MG63 (cell line): ENCODE data around the gene NCCRP1. TPM values are rescaled to one million over a fixed set of nuclear protein-coding genes. Genes with fewer than 3 reads are reported as not detected.

Experiments used
- DNase-seq: peaks from one replicate; pipeline ENCODE4 v3.0.0-alpha.2; 2020
- H3K27me3 ChIP-seq: fragments of 250-450 bp; sonication (Bioruptor Pico); 2 replicates; pipeline ENCODE4 v1.5.1; 2020; ENCODE audit warnings: mild to moderate bottlenecking, moderate library complexity
- H3K36me3 ChIP-seq: fragments of 250-450 bp; sonication (Bioruptor Pico); 2 replicates; pipeline ENCODE4 v1.5.1; 2020; ENCODE audit warnings: mild to moderate bottlenecking, moderate library complexity
- H3K4me3 ChIP-seq: fragments of 250-450 bp; sonication (Bioruptor Pico); 2 replicates; pipeline ENCODE4 v1.5.1; 2020; ENCODE audit warnings: mild to moderate bottlenecking, moderate library complexity
- H3K9me3 ChIP-seq: fragments of 250-450 bp; sonication (Bioruptor Pico); 2 replicates; pipeline ENCODE4 v1.5.1; 2020; ENCODE audit warnings: mild to moderate bottlenecking, moderate library complexity
- total RNA-seq: library from RNA; depleted of rRNA; stranded (reverse); fragments of >200 nt; shearing (Covaris generic); gene quantifications from 2 replicates; pipeline ENCODE4 v1.2.3, GENCODE V29; 2014; ENCODE audit warnings: low replicate concordance

Gene NCCRP1
- total RNA-seq, 1 experiment from 2014 or later, result not detected

DNA sequence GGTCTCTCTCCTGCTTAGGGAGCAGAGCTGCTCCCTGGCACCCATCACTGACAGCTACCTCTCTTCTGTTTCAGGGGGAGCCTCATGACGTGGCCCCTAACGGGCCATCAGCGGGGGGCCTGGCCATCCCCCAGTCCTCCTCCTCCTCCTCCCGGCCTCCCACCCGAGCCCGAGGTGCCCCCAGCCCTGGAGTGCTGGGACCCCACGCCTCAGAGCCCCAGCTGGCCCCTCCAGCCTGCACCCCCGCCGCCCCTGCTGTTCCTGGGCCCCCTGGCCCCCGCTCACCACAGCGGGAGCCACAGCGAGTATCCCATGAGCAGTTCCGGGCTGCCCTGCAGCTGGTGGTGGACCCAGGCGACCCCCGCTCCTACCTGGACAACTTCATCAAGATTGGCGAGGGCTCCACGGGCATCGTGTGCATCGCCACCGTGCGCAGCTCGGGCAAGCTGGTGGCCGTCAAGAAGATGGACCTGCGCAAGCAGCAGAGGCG lies 23.2 kb upstream of the NCCRP1 start:
- Histone ChIP-seq H3K36me3 (peaks cover 30% of the 10 kb centered on the region), H3K9me3 (no peaks in the 10 kb centered on the region), H3K4me3 (no peak overlapping the region), H3K27me3 (no peaks in the 10 kb centered on the region)
- no peak for DNase-seq

DNA sequence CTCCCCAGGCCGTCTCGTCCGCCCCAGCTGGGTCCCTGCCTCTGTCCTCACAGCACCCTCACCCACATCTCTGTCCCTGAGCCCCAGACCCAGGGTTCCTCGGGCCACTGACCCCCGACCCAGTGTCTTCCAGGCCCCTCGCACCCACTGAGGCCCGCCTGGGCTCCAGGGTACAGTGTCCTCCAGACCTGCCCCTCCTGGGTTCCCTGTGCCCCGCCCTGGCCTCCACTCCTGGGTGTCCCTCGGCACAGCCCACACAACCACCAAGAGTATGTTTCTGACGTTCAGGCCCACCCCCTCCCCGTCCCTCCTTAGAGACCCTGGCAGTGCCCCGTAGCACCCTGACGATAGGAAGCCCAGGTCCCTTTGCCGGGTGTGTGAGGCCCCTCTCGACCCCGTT lies 22.6 kb upstream of the NCCRP1 start:
- H3K27me3 ChIP-seq, result no peaks in the 10 kb centered on the region
- no peak overlapping the region for H3K4me3 ChIP-seq
- peaks cover 30% of the 10 kb centered on the region for H3K36me3 ChIP-seq
- H3K9me3 ChIP-seq, result no peaks in the 10 kb centered on the region
- no peak for DNase-seq

DNA sequence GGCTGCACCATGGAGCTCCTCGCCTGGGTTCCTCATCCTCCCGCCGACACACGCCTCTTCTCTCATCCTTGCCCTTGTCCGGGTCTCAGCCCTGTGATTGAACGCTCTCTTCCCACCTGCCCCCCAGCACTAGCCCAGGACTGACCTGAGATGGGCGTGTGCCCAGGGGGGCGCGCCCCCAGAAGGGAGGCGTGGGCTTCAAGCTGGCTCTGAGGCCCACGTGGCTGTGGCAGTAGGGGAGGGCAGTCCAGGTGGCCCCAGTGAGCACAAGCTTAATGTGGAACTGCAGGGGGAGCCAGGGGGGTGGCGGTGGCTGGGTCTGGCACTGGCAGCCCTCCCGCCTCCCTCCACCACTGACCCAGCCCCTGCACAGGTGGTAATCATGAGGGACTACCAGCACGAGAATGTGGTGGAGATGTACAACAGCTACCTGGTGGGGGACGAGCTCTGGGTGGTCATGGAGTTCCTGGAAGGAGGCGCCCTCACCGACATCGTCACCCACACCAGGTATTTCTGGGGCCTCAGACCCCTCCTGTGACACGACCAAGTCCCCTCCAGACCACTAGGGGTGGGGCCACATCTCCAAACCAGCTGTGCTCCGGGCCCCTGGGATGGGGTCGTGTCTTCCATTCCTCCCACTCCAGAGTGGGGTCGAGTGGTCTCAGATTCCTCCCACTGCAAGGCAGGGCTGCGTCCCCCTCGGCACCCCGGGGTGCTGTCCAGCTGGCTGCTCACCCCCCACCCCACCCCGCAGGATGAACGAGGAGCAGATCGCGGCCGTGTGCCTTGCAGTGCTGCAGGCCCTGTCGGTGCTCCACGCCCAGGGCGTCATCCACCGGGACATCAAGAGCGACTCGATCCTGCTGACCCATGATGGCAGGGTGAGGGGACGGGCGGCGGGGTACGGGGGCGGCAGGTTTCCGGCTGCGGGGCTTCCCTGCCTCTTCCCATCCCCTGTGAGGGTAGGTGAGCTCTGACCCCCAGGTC lies 21.9 kb upstream of the NCCRP1 start:
- no peaks in the 10 kb centered on the region for H3K9me3 ChIP-seq

DNA sequence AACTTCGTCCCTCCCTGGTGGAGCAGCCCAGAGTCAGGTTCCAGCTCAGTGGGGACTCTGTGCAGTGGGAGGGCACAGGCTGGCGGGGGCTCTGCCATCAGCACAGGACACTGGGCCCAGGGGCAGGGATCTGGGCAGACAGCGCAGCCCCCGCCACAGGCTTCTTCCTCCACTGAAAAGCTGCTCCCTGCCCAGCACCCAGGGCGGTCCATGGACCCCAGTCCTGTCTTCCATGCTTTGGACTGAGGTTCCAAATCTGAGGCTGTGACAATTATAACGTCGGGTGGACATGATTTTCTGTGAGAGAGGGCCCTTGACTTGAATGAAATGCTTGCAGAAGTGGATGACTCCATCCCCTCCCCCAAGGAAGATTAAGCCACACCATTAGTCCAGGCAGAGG lies 21.2 kb upstream of the NCCRP1 start:
- no peak for DNase-seq
- Histone ChIP-seq H3K4me3 (no peak overlapping the region), H3K27me3 (no peaks in the 10 kb centered on the region), H3K36me3 (peaks cover 31% of the 10 kb centered on the region), H3K9me3 (no peaks in the 10 kb centered on the region)

More for the DNA sequence above, 21.9 kb upstream of the NCCRP1 start:
- H3K27me3 ChIP-seq, result no peaks in the 10 kb centered on the region
- no peak for DNase-seq
- H3K36me3 ChIP-seq, result peaks cover 30% of the 10 kb centered on the region
- H3K4me3 ChIP-seq, result no peak overlapping the region

DNA sequence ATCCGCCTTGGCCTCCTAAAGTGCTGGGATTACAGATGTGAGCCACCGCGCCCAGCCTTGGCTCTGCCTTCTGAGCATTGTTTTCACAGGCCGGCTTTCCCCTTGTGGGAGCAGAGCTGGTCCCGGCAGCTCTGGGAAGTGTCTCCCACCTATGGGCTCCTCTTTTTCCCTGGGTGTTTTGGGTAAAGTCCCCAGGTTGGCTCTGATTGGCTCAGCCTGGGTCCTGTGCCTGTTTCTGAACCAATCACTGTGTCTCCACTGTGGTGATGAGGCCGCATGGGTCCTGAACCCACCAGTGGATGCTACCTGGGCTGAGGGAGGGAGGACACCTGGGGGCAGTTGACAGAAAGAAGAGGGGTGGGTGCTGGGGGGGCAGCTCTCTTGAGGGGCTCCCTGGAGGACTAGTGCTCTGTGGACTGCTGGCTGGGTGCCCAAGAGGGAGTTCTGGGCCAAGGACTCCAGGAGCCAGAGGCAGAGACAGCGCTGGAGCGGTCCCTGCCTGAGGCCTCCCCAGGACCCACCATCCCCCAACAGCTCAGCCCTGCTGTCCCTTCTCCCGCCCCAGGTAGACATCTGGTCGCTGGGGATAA lies 19.6 kb upstream of the NCCRP1 start:
- Histone ChIP-seq H3K27me3 (no peaks in the 10 kb centered on the region), H3K36me3 (peaks cover 35% of the 10 kb centered on the region), H3K4me3 (no peak overlapping the region), H3K9me3 (no peaks in the 10 kb centered on the region)
- no peak for DNase-seq

DNA sequence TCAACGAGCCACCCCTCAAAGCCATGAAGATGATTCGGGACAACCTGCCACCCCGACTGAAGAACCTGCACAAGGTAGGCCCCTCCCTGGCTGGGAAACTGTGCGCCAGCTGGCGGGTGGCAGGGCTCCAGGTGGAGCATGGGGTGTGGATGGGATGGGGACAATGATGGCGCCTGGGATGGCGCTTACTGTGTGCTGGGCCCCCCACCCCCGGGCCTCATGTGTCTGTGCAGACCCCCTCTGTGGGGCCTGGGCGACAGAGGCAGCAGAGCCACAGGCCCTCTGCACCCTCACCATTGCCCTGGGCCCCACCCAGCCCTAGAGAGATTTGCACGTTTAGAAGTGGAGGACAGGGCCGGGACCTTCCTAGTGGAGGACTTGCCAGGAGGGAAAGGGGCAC lies 19.0 kb upstream of the NCCRP1 start:
- H3K9me3 ChIP-seq, result no peaks in the 10 kb centered on the region
- H3K4me3 ChIP-seq, result no peak overlapping the region
- no peaks in the 10 kb centered on the region for H3K27me3 ChIP-seq
- no peak for DNase-seq
- peaks cover 32% of the 10 kb centered on the region for H3K36me3 ChIP-seq

DNA sequence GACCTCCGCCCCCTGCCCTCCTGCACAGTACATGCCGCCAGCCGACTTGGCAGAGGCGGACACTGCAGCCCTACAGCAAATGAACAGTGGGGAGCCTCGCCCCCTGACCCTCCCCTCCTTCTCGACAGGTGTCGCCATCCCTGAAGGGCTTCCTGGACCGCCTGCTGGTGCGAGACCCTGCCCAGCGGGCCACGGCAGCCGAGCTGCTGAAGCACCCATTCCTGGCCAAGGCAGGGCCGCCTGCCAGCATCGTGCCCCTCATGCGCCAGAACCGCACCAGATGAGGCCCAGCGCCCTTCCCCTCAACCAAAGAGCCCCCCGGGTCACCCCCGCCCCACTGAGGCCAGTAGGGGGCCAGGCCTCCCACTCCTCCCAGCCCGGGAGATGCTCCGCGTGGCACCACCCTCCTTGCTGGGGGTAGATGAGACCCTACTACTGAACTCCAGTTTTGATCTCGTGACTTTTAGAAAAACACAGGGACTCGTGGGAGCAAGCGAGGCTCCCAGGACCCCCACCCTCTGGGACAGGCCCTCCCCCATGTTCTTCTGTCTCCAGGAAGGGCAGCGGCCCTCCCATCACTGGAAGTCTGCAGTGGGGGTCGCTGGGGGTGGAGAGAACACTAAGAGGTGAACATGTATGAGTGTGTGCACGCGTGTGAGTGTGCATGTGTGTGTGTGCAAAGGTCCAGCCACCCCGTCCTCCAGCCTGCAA lies 18.3 kb upstream of the NCCRP1 start:
- no peaks in the 10 kb centered on the region for H3K9me3 ChIP-seq
- H3K27me3 ChIP-seq, result no peaks in the 10 kb centered on the region
- H3K4me3 ChIP-seq, result no peak overlapping the region
- peaks cover 29% of the 10 kb centered on the region for H3K36me3 ChIP-seq
- DNase-seq, result no peak

DNA sequence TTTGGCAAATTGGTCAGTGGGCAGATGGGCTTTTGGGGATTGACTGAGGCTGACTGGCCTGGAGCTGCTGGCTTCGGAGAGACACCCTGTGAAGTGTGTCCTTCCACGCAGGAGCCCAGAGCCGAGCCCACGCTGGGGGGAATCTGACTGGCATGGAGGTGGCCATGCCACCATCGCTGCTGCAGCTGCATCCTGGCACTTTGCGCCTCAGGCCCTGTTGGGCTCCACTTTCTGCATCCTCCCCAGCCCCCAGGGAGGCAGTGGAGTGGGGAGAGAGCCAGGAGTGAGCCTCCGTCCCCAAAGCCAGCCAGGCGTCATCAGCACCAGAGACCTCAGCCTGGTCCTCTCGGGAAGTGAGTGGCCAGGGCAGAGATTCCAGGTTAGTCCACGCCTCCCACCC lies 17.0 kb upstream of the NCCRP1 start:
- Histone ChIP-seq H3K4me3 (no peak overlapping the region), H3K9me3 (no peaks in the 10 kb centered on the region), H3K36me3 (peaks cover 29% of the 10 kb centered on the region), H3K27me3 (no peaks in the 10 kb centered on the region)
- DNase-seq, result no peak

DNA sequence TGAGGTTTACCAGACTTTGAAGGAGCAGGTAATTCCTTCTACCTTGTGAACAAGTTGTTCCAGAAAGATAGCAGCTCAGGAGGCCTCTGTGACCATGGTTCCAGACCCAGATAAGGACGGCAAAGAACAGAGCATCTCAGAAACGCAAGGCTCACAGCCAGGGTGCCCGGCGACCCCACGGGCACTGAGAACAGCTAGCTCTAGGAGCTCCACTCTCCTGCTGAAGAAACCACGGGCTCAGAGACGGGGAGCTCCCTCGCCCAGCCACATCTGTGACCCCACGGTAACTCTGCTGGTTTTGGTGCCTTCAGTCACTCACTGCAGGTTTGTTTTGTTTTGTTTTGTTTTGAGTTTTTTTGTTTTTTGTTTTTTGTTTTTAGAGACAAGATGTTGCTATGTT lies 16.0 kb upstream of the NCCRP1 start:
- no peaks in the 10 kb centered on the region for H3K27me3 ChIP-seq
- H3K36me3 ChIP-seq, result peaks cover 25% of the 10 kb centered on the region
- no peak overlapping the region for H3K4me3 ChIP-seq
- no peaks in the 10 kb centered on the region for H3K9me3 ChIP-seq
- DNase-seq, result no peak

DNA sequence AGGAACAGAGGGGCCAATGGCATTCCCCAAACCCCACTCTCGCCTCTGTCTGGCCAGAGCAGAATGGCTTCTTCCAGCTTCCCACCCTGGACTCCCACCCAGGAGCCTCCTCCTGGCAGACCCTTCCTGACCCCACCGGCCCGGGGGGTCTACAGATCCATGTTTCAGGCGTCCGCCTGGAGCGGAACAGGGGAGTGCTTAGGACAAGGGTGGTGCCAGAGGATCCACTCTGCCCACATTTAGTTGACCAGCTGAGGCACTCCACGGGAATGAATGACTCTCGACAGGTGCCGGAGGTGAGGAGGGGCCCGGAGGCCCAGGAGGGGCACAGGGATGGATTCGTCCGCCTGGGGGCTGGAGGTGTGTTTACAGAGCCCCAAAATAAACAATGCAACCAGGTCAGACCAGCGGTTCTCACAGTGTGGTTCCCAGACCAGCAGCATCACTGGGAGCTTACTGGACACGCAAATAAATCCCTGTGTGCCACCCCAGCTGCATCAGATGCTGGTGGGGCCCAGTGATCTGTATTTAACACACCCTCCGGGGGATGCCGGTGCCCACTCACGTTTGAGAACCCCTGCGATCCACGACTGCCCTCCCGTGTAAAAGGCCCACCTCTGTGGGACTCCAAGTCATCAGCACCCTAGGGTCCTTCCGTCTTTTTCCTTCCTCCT lies 15.1 kb upstream of the NCCRP1 start:
- Histone ChIP-seq H3K4me3 (no peak overlapping the region), H3K27me3 (no peaks in the 10 kb centered on the region), H3K36me3 (peaks cover 20% of the 10 kb centered on the region), H3K9me3 (no peaks in the 10 kb centered on the region)
- no peak for DNase-seq

DNA sequence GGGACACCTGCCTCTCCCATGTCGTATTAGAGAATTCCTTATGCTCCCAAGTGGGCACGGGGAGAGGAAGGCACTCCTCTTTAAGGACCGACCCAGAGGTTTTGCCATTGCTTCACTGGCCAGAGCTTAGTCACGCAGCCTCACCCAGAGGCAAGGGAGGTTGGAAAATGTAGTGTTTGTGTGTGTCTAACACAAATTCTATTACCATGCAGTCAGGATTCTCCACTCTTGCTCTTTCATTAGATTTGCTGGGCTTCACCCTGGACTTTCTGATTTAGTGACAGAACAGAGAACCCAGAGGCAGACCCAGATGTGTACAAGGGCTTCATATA lies 14.6 kb upstream of the NCCRP1 start:
- Histone ChIP-seq H3K36me3 (peaks cover 17% of the 10 kb centered on the region), H3K4me3 (no peak overlapping the region), H3K27me3 (no peaks in the 10 kb centered on the region), H3K9me3 (no peaks in the 10 kb centered on the region)
- DNase-seq, result no peak

DNA sequence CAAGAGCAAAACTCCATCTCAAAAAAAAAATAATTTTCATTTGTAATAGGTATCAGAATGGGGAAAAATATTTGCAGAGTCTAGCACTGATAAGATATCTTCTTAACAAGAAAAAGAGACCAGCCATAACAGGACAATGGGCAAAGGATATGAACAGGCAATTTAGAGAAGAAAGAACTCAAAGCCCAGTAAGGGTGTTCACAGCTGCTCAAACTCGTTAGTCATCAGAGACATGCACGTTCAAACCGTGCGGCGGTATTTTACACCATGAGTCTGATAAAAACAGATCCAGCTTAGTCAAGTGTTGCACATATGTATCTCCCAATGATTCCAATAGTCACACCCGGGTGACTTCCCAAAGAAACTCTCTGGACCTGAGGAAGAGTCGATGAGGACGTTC lies 13.7 kb upstream of the NCCRP1 start:
- no peak overlapping the region for H3K4me3 ChIP-seq
- H3K9me3 ChIP-seq, result no peaks in the 10 kb centered on the region
- H3K27me3 ChIP-seq, result no peaks in the 10 kb centered on the region
- DNase-seq, result no peak
- peaks cover 8% of the 10 kb centered on the region for H3K36me3 ChIP-seq

DNA sequence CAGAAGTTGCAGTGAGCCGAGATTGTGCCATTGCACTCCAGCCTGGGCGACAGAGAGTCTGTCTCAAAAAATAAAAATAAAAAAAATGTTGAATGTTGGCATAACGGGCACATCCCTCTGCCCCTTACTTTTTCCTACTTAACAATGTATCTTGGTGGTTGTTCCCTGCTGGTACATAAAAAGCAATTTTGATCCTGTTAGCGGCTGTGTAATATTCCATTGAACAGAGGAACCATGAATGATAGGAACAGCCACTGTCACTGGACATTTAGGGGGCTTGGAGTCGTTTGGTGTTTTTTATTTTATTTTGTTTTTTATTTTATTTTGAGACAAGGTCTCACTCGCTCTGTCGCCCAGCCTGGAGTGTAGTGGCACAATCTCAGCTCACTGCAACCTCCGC lies 10.4 kb upstream of the NCCRP1 start:
- no peaks in the 10 kb centered on the region for H3K36me3 ChIP-seq
- no peak overlapping the region for H3K4me3 ChIP-seq

DNA sequence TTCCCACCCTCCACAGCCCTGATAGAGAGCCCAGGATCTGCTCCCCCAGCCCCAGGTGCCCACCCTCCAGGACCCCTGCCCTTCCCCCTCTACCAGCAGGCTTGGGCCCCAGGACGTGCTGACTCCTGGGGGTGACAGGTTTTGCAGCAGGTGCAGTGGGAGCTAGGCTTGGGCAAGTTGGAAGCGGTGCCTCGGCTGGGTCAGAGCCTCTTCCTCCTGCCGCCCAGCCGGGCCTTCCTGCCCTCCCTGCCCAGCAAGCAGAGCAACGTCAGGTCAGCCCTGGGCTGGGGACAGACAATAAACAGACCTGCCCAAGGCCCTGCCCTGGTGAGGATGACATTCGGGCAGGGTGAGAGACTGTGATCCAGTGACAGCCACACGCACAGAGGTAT lies 9.2 kb upstream of the NCCRP1 start:
- Histone ChIP-seq H3K27me3 (no peaks in the 10 kb centered on the region), H3K9me3 (no peaks in the 10 kb centered on the region), H3K36me3 (no peaks in the 10 kb centered on the region), H3K4me3 (no peak overlapping the region)
- no peak for DNase-seq

More for the DNA sequence above, 10.4 kb upstream of the NCCRP1 start:
- Histone ChIP-seq H3K9me3 (no peaks in the 10 kb centered on the region), H3K27me3 (no peaks in the 10 kb centered on the region)
- no peak for DNase-seq

DNA sequence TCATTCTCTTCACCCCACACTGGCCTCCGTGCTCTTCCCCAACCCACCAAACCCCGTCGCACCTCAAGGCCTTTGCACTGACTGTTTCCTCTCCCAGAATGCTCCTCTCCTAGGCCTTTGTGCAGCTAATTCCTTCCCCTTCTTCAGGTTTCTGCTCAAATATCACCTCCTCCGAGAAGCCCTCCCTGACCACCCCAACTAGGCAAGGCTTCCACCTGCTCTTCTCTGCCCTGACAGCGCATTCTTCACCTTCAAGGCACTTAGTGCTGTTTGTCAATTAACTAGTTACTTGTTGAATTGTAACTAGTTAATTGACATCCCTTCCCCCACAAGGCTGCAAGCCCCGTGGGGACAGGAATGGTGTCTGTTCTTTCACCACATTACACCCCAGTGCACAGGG lies 7.8 kb upstream of the NCCRP1 start:
- Histone ChIP-seq H3K9me3 (no peaks in the 10 kb centered on the region), H3K36me3 (no peaks in the 10 kb centered on the region), H3K4me3 (no peak overlapping the region), H3K27me3 (no peaks in the 10 kb centered on the region)
- DNase-seq, result no peak

DNA sequence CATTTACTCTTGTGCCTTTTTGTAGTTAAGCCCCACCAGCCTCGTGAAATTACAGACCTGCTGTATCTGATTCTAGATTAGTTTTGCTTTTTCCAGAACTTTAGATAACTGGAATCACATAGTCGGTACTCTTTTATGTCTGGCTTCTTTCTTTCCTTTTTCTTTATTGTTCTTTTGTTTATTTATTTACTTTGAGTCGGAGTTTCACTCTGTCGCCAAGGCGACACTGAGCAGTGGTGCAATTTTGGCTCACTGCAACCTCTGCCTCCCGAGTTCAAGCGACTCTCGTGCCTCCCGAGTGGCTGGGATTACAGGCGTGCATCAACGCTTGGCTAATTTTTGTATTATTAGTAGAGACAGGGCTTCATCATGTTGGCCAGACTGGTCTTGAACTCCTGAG lies 6.0 kb upstream of the NCCRP1 start:
- Histone ChIP-seq H3K27me3 (peaks cover 3% of the 10 kb centered on the region; the same call in 1 of the 2 replicates), H3K9me3 (no peaks in the 10 kb centered on the region), H3K4me3 (no peak overlapping the region), H3K36me3 (no peaks in the 10 kb centered on the region)
- no peak for DNase-seq

DNA sequence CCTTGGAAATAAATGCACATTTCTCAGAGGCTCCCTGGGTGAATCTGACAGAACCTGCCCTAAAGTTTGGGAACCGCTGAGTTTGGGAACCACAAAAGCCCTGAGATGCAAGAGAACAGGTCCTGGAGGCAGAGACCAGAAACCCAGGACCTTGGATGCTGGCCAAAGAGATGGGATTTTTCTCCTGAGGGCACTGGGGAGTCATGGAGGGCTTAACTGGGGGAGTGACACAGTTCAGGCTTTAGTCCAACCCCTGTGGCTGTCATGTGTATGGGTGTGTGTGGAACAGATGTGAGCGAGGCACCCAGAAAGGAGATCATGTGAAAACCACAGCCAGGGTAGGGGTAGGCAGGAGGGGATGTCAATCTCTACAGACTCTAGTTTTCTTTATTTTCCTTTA lies 3.9 kb upstream of the NCCRP1 start:
- Histone ChIP-seq H3K4me3 (no peak overlapping the region), H3K27me3 (peaks cover 3% of the 10 kb centered on the region; the same call in 1 of the 2 replicates), H3K9me3 (no peaks in the 10 kb centered on the region), H3K36me3 (no peaks in the 10 kb centered on the region)
- DNase-seq, result no peak
